ENCODE results near the gene MIEN1. TPM values are rescaled to one million over a fixed set of nuclear protein-coding genes. Genes with fewer than 3 reads are reported as not detected.

MIEN1 gene
- total and polyA plus RNA-seq, 4 donors = 21.6 to 82.4 (median 46.0) TPM

- Histone ChIP-seq H3K27ac (ENCODE audit: low read depth in 1 of 2, low read length in 2 of 2) (no peak overlapping the region), H3K9me3 (ENCODE audit: control insufficient read depth, low read length) (no peaks in the 10 kb centered on the region), H3K4me1 (ENCODE audit: control insufficient read depth in 1 of 2, insufficient read depth in 2 of 2, low read length in 2 of 2) (no peaks in the 10 kb centered on the region), H3K36me3 (ENCODE audit: control insufficient read depth in 1 of 2, insufficient read depth in 2 of 2, low read length in 1 of 2) (no peaks in the 10 kb centered on the region), H3K27me3 (ENCODE audit: control insufficient read depth in 1 of 2, insufficient read depth in 2 of 2, low read length in 1 of 2) (no peaks in the 10 kb centered on the region), H3K4me3 (ENCODE audit: low read length in 2 of 2) (no peak overlapping the region)
- DNase-seq (peak in 1 of 2 donors; percentile 44), ATAC-seq (ENCODE audit: low FRiP score) (no peak)
- intact Hi-C loops (cut with DNase I) = no loop called here
- 79 to 80% methylated on average over 8 of the region's 8 CpGs for WGBS, 2 donors
Measured at GRCh38 chr17:39744836-39745215, 14.5 kb upstream of the MIEN1 start.

GRCh38 chr17:39744075-39744835 lies 13.9 kb upstream of the MIEN1 start:
- WGBS, 2 donors = 92 to 93% methylated on average over 16 of the region's 16 CpGs
- no peaks in the 10 kb centered on the region for H3K9me3 ChIP-seq (ENCODE audit: control insufficient read depth, low read length)
- no peaks in the 10 kb centered on the region for H3K4me1 ChIP-seq (ENCODE audit: control insufficient read depth in 1 of 2, insufficient read depth in 2 of 2, low read length in 2 of 2)
- no peaks in the 10 kb centered on the region for H3K36me3 ChIP-seq (ENCODE audit: control insufficient read depth in 1 of 2, insufficient read depth in 2 of 2, low read length in 1 of 2)
- intact Hi-C loops (cut with DNase I) = no loop called here
- H3K4me3 ChIP-seq (ENCODE audit: low read length in 2 of 2) = no peak overlapping the region
- ATAC-seq (ENCODE audit: low FRiP score) = no peak
- H3K27ac ChIP-seq (ENCODE audit: low read depth in 1 of 2, low read length in 2 of 2) = no peak overlapping the region
- H3K27me3 ChIP-seq (ENCODE audit: control insufficient read depth in 1 of 2, insufficient read depth in 2 of 2, low read length in 1 of 2) = no peaks in the 10 kb centered on the region
- peak; percentile 30 to 68 for DNase-seq

GRCh38 chr17:39742856-39743436 lies 12.6 kb upstream of the MIEN1 start:
- Histone ChIP-seq H3K4me1 (ENCODE audit: control insufficient read depth in 1 of 2, insufficient read depth in 2 of 2, low read length in 2 of 2) (no peaks in the 10 kb centered on the region), H3K36me3 (ENCODE audit: control insufficient read depth in 1 of 2, insufficient read depth in 2 of 2, low read length in 1 of 2) (no peaks in the 10 kb centered on the region), H3K9me3 (ENCODE audit: control insufficient read depth, low read length) (no peaks in the 10 kb centered on the region), H3K27me3 (ENCODE audit: control insufficient read depth in 1 of 2, insufficient read depth in 2 of 2, low read length in 1 of 2) (no peaks in the 10 kb centered on the region), H3K27ac (ENCODE audit: low read depth in 1 of 2, low read length in 2 of 2) (no peak overlapping the region), H3K4me3 (ENCODE audit: low read length in 2 of 2) (no peak overlapping the region)
- ATAC-seq (ENCODE audit: low FRiP score) (no peak), DNase-seq (peak; percentile 27 to 49)
- 90 to 92% methylated on average over 21 of the region's 21 CpGs for WGBS, 2 donors
- intact Hi-C loops (cut with DNase I) = no loop called here

GRCh38 chr17:39742126-39742855 lies 12.0 kb upstream of the MIEN1 start:
- no peak for ATAC-seq (ENCODE audit: low FRiP score)
- peak in 1 of 2 donors; percentile 62 for DNase-seq
- Histone ChIP-seq H3K4me1 (ENCODE audit: control insufficient read depth in 1 of 2, insufficient read depth in 2 of 2, low read length in 2 of 2) (no peaks in the 10 kb centered on the region), H3K36me3 (ENCODE audit: control insufficient read depth in 1 of 2, insufficient read depth in 2 of 2, low read length in 1 of 2) (no peaks in the 10 kb centered on the region), H3K27ac (ENCODE audit: low read depth in 1 of 2, low read length in 2 of 2) (no peak overlapping the region), H3K4me3 (ENCODE audit: low read length in 2 of 2) (no peak overlapping the region), H3K27me3 (ENCODE audit: control insufficient read depth in 1 of 2, insufficient read depth in 2 of 2, low read length in 1 of 2) (no peaks in the 10 kb centered on the region), H3K9me3 (ENCODE audit: control insufficient read depth, low read length) (no peaks in the 10 kb centered on the region)
- intact Hi-C loops (cut with DNase I) = no loop called here
- WGBS, 2 donors = 88 to 90% methylated on average over 18 of the region's 18 CpGs

GRCh38 chr17:39740357-39741111 lies 10.2 kb upstream of the MIEN1 start:
- ATAC-seq (ENCODE audit: low FRiP score) (no peak), DNase-seq (peak in 1 of 2 donors; percentile 71)
- Histone ChIP-seq H3K27ac (ENCODE audit: low read depth in 1 of 2, low read length in 2 of 2) (no peak overlapping the region), H3K4me1 (ENCODE audit: control insufficient read depth in 1 of 2, insufficient read depth in 2 of 2, low read length in 2 of 2) (no peaks in the 10 kb centered on the region), H3K36me3 (ENCODE audit: control insufficient read depth in 1 of 2, insufficient read depth in 2 of 2, low read length in 1 of 2) (no peaks in the 10 kb centered on the region), H3K9me3 (ENCODE audit: control insufficient read depth, low read length) (no peaks in the 10 kb centered on the region), H3K4me3 (ENCODE audit: low read length in 2 of 2) (no peak overlapping the region), H3K27me3 (ENCODE audit: control insufficient read depth in 1 of 2, insufficient read depth in 2 of 2, low read length in 1 of 2) (no peaks in the 10 kb centered on the region)
- 56 to 62% methylated on average over 16 of the region's 16 CpGs for WGBS, 2 donors
- intact Hi-C loops (cut with DNase I) = no loop called here

- no peak for ATAC-seq (ENCODE audit: low FRiP score)
- no peak overlapping the region for H3K4me3 ChIP-seq (ENCODE audit: low read length in 2 of 2)
Measured at GRCh38 chr17:39739885-39740356, 9.6 kb upstream of the MIEN1 start.

GRCh38 chr17:39738983-39739884 lies 8.9 kb upstream of the MIEN1 start:
- WGBS, 2 donors = 8 to 10% methylated on average over 32 of the region's 32 CpGs

More at GRCh38 chr17:39739885-39740356, 9.6 kb upstream of the MIEN1 start:
- DNase-seq = no peak
- intact Hi-C loops (cut with DNase I) = no loop called here
- WGBS, 2 donors = 41 to 49% methylated on average over 9 of the region's 9 CpGs
- Histone ChIP-seq H3K27me3 (ENCODE audit: control insufficient read depth in 1 of 2, insufficient read depth in 2 of 2, low read length in 1 of 2) (no peaks in the 10 kb centered on the region), H3K9me3 (ENCODE audit: control insufficient read depth, low read length) (no peaks in the 10 kb centered on the region), H3K27ac (ENCODE audit: low read depth in 1 of 2, low read length in 2 of 2) (no peak overlapping the region), H3K36me3 (ENCODE audit: control insufficient read depth in 1 of 2, insufficient read depth in 2 of 2, low read length in 1 of 2) (no peaks in the 10 kb centered on the region), H3K4me1 (ENCODE audit: control insufficient read depth in 1 of 2, insufficient read depth in 2 of 2, low read length in 2 of 2) (no peaks in the 10 kb centered on the region)

GRCh38 chr17:39738568-39738901 lies 8.2 kb upstream of the MIEN1 start:
- no peaks in the 10 kb centered on the region for H3K9me3 ChIP-seq (ENCODE audit: control insufficient read depth, low read length)
- no peak for ATAC-seq (ENCODE audit: low FRiP score)
- no peaks in the 10 kb centered on the region for H3K27me3 ChIP-seq (ENCODE audit: control insufficient read depth in 1 of 2, insufficient read depth in 2 of 2, low read length in 1 of 2)
- H3K4me3 ChIP-seq (ENCODE audit: low read length in 2 of 2) = no peak overlapping the region
- intact Hi-C loops (cut with DNase I) = no loop called here
- H3K4me1 ChIP-seq (ENCODE audit: control insufficient read depth in 1 of 2, insufficient read depth in 2 of 2, low read length in 2 of 2) = no peaks in the 10 kb centered on the region
- no peaks in the 10 kb centered on the region for H3K36me3 ChIP-seq (ENCODE audit: control insufficient read depth in 1 of 2, insufficient read depth in 2 of 2, low read length in 1 of 2)
- DNase-seq = no peak
- 1 to 2% methylated on average over 12 to 13 of the region's 13 CpGs for WGBS, 2 donors
- H3K27ac ChIP-seq (ENCODE audit: low read depth in 1 of 2, low read length in 2 of 2) = no peak overlapping the region

More at GRCh38 chr17:39738983-39739884, 8.9 kb upstream of the MIEN1 start:
- Histone ChIP-seq H3K4me3 (ENCODE audit: low read length in 2 of 2) (no peak overlapping the region), H3K4me1 (ENCODE audit: control insufficient read depth in 1 of 2, insufficient read depth in 2 of 2, low read length in 2 of 2) (no peaks in the 10 kb centered on the region), H3K27me3 (ENCODE audit: control insufficient read depth in 1 of 2, insufficient read depth in 2 of 2, low read length in 1 of 2) (no peaks in the 10 kb centered on the region), H3K27ac (ENCODE audit: low read depth in 1 of 2, low read length in 2 of 2) (no peak overlapping the region), H3K36me3 (ENCODE audit: control insufficient read depth in 1 of 2, insufficient read depth in 2 of 2, low read length in 1 of 2) (no peaks in the 10 kb centered on the region), H3K9me3 (ENCODE audit: control insufficient read depth, low read length) (no peaks in the 10 kb centered on the region)
- DNase-seq (peak in 1 of 2 donors; percentile 53), ATAC-seq (ENCODE audit: low FRiP score) (peak; percentile 23)
- intact Hi-C loops (cut with DNase I) = no loop called here

Measured in aorta (tissue), 5 donors.